Smooth muscle cell (in vitro differentiated cells): ENCODE data around the gene STIMATE. TPM values are rescaled to one million over a fixed set of nuclear protein-coding genes. Genes with fewer than 3 reads are reported as not detected.

Experiments
- DNase-seq: peaks from one replicate; lab custom pipeline; 2025; ENCODE audit not compliant: unreplicated experiment; lab: John Stamatoyannopoulos, UW
- H2AFZ ChIP-seq: fragments of 200-600 bp; sonication (generic); 2 replicates; pipeline ENCODE4 v1.6.0; 2016; ENCODE audit warnings: antibody characterized with exemption, low read depth, mild to moderate bottlenecking
- H3F3A ChIP-seq: fragments of 200-600 bp; sonication (generic); 2 replicates; pipeline ENCODE4 v1.6.0; 2017; ENCODE audit warnings: antibody characterized with exemption, low read depth
- H3K27ac ChIP-seq: fragments of 200-600 bp; sonication (generic); 2 replicates; pipeline ENCODE4 v1.5.1; 2016; ENCODE audit warnings: low read depth, mild to moderate bottlenecking
- H3K27me3 ChIP-seq: fragments of 200-600 bp; sonication (generic); 2 replicates; pipeline ENCODE4 v1.6.1; 2016; ENCODE audit warnings: low read depth, mild to moderate bottlenecking
- H3K36me3 ChIP-seq: fragments of 200-600 bp; sonication (generic); 2 replicates; pipeline ENCODE4 v1.5.1; 2016; ENCODE audit warnings: low read depth
- H3K4me1 ChIP-seq: fragments of 200-600 bp; sonication (generic); 2 replicates; pipeline ENCODE4 v1.5.1; 2016; ENCODE audit warnings: low read depth
- H3K4me2 ChIP-seq: fragments of 200-600 bp; sonication (generic); 2 replicates; pipeline ENCODE4 v1.6.0; 2016; ENCODE audit warnings: mild to moderate bottlenecking
- H3K4me3 ChIP-seq: fragments of 200-600 bp; sonication (generic); 2 replicates; pipeline ENCODE4 v1.5.1; 2016; ENCODE audit warnings: mild to moderate bottlenecking
- H3K79me2 ChIP-seq: fragments of 200-600 bp; sonication (generic); 2 replicates; pipeline ENCODE4 v1.6.0; 2016; ENCODE audit warnings: low read depth, mild to moderate bottlenecking
- H3K9ac ChIP-seq: fragments of 200-600 bp; sonication (generic); 2 replicates; pipeline ENCODE4 v1.6.0; 2016; ENCODE audit warnings: low read depth
- H3K9me3 ChIP-seq: fragments of 200-600 bp; sonication (generic); replicated peaks from 2 replicates; pipeline ENCODE4 v1.5.1; 2016; ENCODE audit warnings: low read depth
- H4K20me1 ChIP-seq: fragments of 200-600 bp; sonication (generic); 2 replicates; pipeline ENCODE4 v1.6.0; 2016; ENCODE audit warnings: low read depth
- CTCF ChIP-seq: fragments of 200-600 bp; sonication (generic); IDR thresholded peaks from 2 replicates; pipeline ENCODE4 v1.5.1; 2017; ENCODE audit warnings: borderline replicate concordance, mild to moderate bottlenecking, antibody characterized with exemption; ENCODE audit not compliant: insufficient read depth, poor library complexity, severe bottlenecking
- WGBS: methylation state at CpG from one replicate; pipeline ENCODE4 v1.1.7; 2016; ENCODE audit warnings: low lambda C conversion rate; 5-methylcytosine and 5-hydroxymethylcytosine counted together
- polyA plus RNA-seq: library from polyadenylated mRNA; unstranded; fragments of >200 nt; fragmentation: Nextera tagmentation; extraction: Ambion mirVana; gene quantifications from 2 replicates; pipeline ENCODE4 v1.2.1, GENCODE V29; 2016
- total RNA-seq: library from RNA; depleted of rRNA; stranded (reverse); fragments of >200 nt; gene quantifications from 2 replicates; pipeline ENCODE4 v1.2.3, GENCODE V29; 2014

The STIMATE gene
- total and polyA plus RNA-seq, 2 experiments from 2014 or later, result 12.8 to 18.1 TPM

- Histone ChIP-seq H4K20me1 (peaks cover 33% of the 10 kb centered on the region), H3K27me3 (no peaks in the 10 kb centered on the region), H3K9me3 (no peaks in the 10 kb centered on the region), H3K4me3 (no peak overlapping the region), H3K36me3 (no peaks in the 10 kb centered on the region), H3K4me1 (no peaks in the 10 kb centered on the region), H2AFZ (no peak overlapping the region), H3K9ac (no peak overlapping the region), H3K27ac (no peak overlapping the region), H3K79me2 (peaks cover 4% of the 10 kb centered on the region), H3F3A (no peaks in the 10 kb centered on the region), H3K4me2 (no peak overlapping the region)
- no peak for DNase-seq
- 93% methylated on average over 4 of the region's 4 CpGs for WGBS
- TF ChIP-seq CTCF, result no peak
Measured at GRCh38 chr3:52882377-52882776, 15.0 kb downstream of the STIMATE start.

- Histone ChIP-seq H2AFZ (no peak overlapping the region), H3K27me3 (no peaks in the 10 kb centered on the region), H3K4me2 (no peak overlapping the region), H3K36me3 (no peaks in the 10 kb centered on the region), H3K27ac (no peak overlapping the region), H4K20me1 (peaks cover 28% of the 10 kb centered on the region), H3K9me3 (no peaks in the 10 kb centered on the region), H3F3A (no peaks in the 10 kb centered on the region), H3K4me3 (no peak overlapping the region), H3K79me2 (no peaks in the 10 kb centered on the region), H3K4me1 (no peaks in the 10 kb centered on the region), H3K9ac (no peak overlapping the region)
- DNase-seq, result no peak
- TF ChIP-seq CTCF, result no peak
- 77% methylated on average over 4 of the region's 4 CpGs for WGBS
Measured at GRCh38 chr3:52881871-52882270, 15.5 kb downstream of the STIMATE start.

GRCh38 chr3:52880474-52880873 is 16.9 kb downstream of the STIMATE start:
- Histone ChIP-seq H3K4me3 (no peak overlapping the region), H3K36me3 (no peaks in the 10 kb centered on the region), H3K4me1 (no peaks in the 10 kb centered on the region), H3K9ac (no peak overlapping the region), H3K27me3 (no peaks in the 10 kb centered on the region), H3K9me3 (no peaks in the 10 kb centered on the region), H2AFZ (no peak overlapping the region), H4K20me1 (peaks cover 33% of the 10 kb centered on the region), H3K27ac (no peak overlapping the region), H3F3A (no peaks in the 10 kb centered on the region), H3K4me2 (no peak overlapping the region), H3K79me2 (no peaks in the 10 kb centered on the region)
- WGBS, result 91% methylated on average over 3 of the region's 3 CpGs
- TF ChIP-seq CTCF, result no peak
- no peak for DNase-seq

GRCh38 chr3:52880047-52880446 is 17.3 kb downstream of the STIMATE start:
- Histone ChIP-seq H3K4me1 (no peaks in the 10 kb centered on the region), H4K20me1 (peaks cover 38% of the 10 kb centered on the region), H2AFZ (no peak overlapping the region), H3K27me3 (no peaks in the 10 kb centered on the region), H3K27ac (no peak overlapping the region), H3K79me2 (no peaks in the 10 kb centered on the region), H3K4me2 (no peak overlapping the region), H3K9ac (no peak overlapping the region), H3K4me3 (no peak overlapping the region), H3K9me3 (no peaks in the 10 kb centered on the region), H3F3A (no peaks in the 10 kb centered on the region), H3K36me3 (no peaks in the 10 kb centered on the region)
- 93% methylated on average over 5 of the region's 5 CpGs for WGBS
- no peak for TF ChIP-seq CTCF
- DNase-seq, result no peak
